HG03439 (cell line): ENCODE data around the gene TMEM255B.
"Not testable (repeated sequence)": the region's sequence is repeated elsewhere in the genome, so short reads cannot be mapped to it uniquely, and the experiment has no call there.

Experiments
- ATAC-seq: cut with Tn5 transposase; IDR thresholded peaks from one replicate; pipeline ENCODE4 v1.9.1; 2021; ENCODE audit warnings: mild to moderate bottlenecking, moderate library complexity; ENCODE audit not compliant: unreplicated experiment

Gene TMEM255B

DNA sequence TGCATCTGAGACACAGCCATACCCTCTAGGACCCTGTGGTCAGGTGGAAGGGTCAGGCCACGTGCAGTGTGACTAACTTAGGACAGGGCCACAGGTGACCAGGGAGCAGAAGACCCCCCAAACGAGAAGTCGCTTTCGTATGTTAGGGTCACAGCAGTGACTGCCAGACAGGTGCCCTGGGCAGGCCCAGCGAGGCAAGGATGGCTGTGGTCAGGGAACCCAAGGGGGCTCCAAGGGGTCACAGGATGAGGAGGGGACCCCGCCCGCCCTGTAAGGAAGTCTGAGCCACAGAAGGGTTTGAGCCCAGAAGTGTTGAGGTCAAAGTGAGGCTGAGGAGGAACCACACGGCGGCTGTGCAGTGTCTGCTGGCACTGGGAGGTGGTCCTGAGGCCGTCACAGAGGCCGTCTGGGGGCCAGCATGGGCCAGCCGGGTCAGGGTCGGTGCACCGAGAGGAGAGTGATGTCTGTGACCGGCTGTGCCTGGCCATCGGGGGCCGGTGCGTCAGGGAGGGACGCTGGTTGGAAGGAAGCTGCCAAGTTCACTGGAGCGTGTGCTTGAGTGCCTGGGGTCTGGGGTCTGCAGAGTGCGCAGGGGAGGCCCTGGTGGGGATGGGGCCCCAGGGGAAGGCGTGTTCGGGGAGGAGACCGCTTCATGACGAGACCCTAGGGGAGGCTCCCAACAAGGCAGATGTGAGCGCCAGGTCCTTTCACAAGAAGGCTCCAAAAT lies 24.8 kb upstream of the TMEM255B start:
- no peak for ATAC-seq

DNA sequence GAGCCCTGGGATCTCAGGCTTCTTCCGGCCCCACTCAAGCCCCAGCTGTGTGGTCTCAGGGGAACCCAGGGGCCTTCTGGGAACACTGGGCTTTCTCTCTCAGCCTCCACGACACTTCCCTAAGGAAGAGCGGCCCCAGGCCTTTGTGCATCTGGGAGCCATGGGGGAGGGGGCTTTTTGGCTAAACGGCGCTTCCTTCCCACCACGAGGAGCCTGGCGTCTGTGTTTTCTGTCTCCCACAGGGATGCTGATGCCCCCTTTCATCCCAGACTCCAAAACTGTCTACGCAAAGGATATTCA lies 24.2 kb upstream of the TMEM255B start:
- ATAC-seq: no peak

DNA sequence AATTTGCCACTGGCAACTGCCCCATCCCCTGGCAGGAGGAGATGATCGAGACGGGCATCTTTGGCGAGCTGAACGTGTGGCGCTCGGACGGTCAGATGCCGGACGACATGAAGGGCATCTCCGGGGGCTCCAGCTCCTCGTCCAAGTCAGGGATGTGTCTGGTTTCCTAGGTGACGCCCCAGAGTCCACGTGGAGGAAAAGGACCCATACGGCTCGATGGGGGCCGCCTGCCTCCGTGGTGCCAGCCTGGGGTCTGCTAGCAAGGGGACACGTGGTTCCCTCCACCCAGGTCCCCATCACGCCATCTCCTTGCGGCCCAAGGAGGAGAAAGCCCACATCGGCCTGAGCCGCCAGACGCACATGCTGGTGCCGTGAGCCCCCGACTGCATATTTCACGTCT lies 23.8 kb upstream of the TMEM255B start:
- no peak for ATAC-seq

DNA sequence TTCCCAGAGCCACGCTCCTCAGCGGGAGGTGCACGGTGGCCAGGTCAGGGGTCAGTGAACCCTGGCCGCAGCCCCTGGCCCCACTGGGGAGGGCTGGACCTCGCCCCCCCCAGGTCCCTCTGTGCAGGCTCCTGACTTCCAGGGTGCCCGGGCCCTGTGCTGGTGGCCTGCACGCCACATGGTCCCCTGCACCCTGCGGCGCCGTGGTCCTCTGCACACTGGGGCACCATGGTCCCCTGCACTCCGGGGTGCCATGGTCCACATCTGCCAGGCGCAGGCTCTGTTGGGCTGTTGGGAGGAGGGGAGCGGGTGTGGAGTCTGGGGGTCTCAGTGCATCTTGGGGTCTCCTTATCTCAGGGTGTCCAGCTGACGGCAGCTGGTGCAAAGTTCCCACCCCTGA lies 23.3 kb upstream of the TMEM255B start:
- no peak for ATAC-seq

DNA sequence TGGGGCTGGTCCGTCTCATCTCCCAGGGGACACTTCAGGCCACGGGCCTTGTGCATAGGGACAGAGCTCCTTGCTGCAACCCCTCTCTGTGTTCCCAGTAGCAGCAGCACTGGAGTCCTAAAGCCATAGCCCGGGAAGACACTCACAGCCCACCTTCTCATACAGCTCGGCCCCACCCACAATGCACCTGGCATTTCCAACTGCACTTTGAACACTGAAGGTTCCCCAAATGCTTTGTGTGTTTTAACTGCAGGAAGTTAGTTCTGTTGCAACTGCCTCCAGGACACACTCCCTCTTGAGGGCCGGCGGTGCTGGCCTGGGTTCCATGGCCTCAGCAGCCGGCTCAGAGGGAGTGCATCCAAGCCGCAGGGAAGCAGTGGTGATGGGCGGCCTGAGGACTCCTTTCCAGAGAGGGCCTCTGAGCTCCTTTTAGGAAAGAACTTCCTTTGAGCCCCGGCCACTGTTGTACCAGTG lies 22.7 kb upstream of the TMEM255B start:
- no peak for ATAC-seq

DNA sequence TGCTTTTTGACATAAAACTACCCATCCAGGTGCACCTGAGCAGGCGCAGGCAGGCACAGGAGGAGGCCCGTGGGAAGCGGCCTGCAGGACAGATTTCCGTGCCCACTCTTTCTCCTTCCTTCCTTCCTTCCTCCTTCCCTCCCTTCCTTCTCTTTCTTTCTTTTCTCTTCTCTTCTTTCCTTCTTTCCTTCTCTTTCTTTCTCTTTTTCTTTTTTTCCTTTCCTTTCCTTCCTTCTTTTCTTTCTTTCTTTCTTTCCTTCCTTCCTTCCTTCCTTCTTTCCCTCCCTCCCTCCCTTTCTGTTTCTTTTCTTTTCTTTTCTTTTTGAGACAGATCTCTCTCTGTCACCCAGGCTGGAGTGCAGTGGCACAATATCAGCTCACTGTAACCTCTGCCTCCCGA lies 21.2 kb upstream of the TMEM255B start:
- ATAC-seq: no peak

DNA sequence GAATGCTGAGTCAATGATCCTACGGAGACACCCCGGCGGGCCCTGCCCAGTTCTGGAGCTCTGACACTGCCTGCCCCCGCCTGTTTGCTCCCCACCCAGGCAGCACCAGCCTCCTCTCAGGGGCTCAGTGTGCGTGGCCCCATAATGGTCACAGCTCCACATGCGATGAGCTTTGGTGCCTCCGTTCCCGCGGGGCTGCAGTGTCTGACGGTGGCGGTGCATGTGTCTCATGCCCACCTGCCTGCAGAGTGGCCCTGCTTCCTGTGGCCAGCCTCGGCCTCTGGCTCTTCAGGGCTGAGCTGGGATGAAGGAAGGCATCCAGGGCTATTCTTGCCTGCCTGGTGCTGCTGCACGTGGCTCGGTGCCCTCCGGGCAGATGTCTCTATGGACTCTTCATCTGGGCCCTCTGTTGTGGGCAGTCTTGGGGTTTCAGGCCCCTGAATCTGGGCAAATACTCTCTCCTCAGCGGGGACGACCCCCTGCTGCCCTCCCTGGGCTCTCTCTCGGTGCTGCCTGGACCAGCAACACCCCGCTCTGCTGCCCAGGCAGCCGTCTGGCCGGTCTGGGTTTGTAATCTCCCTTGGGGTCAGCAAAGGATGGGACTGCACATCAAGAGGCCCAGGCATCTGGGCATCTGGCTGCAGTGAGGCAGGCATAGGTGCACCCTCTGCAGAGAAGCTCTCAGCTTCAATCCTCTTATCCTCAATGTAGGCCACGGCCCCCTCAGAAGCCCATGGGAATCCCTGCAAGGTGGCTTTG lies 19.3 kb upstream of the TMEM255B start:
- ATAC-seq: no peak

DNA sequence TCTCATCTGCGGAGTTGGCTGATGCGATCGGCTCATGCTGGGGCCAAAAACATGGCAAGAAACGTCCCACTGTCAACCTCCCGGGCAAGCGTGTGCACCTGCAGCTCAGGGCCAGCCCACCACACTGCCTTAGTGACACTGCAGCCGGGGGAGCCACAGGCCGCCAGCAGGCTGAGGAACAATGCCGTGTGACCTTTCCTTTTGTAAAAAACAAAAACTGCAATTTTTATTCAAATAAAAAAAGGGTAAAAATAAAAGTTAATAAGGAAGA lies 18.8 kb upstream of the TMEM255B start:
- no peak for ATAC-seq

DNA sequence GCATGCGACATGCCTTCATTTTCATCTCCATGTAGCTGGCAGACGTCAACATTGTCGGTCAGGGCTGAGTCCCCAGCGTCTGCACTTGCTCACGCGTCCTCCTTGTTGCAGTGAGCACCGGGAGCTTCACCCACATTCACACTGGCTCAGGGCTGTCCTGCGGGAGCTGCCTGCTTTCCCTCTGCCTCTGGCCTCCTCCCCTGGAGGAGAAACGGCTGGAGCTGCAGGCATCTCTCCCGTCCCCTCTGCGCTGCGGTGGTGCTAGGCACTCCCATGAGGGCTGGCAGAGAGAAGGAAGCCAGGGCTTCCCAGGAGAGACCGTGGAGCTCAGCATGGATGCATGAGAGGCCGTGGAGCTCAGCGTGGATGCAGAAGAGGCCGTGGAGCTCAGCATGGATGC lies 18.4 kb upstream of the TMEM255B start:
- no peak for ATAC-seq

DNA sequence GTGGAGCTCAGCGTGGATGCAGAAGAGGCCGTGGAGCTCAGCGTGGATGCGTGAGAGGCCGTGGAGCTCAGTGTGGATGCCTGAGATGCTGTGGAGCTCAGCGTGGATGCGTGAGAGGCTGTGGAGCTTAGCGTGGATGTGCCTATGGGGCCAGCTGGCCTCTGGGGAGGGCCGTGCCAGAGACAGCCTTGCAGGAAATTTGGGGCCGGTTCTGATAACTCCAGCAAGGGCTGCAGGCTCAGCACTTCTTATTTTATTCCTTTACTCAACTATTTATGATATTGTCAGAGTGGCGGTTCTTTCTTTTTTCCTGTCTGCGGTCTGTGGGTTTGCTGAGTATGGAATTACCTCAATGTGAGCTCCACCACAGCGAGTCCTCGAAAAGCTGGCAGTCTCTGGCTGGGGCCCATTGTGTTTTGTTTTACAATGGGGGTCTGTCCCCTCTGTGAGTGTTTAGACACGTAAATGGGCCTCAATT lies 17.8 kb upstream of the TMEM255B start:
- no peak for ATAC-seq

DNA sequence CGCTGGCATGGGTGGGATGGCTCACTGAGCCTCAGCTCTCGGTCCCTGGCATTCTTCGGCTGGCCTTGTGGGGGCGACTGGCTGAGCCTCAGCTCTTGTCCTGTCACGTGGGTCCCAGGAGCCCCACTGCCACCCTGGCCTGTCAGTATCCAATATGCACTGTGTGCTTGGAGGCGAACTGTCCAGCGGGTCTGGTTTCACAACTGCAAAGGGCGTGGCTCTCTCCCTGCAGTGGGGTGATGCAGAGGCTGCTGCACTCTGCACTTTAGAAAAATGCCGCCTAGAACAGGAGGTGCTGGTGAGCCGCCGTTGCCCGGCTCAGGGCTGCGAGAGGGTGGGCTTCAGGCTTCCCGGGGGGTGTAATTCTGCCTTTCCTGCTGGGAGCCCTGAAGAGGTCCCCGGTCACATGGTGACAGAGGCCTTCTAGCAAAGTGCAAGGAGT lies 17.0 kb upstream of the TMEM255B start:
- no peak for ATAC-seq

DNA sequence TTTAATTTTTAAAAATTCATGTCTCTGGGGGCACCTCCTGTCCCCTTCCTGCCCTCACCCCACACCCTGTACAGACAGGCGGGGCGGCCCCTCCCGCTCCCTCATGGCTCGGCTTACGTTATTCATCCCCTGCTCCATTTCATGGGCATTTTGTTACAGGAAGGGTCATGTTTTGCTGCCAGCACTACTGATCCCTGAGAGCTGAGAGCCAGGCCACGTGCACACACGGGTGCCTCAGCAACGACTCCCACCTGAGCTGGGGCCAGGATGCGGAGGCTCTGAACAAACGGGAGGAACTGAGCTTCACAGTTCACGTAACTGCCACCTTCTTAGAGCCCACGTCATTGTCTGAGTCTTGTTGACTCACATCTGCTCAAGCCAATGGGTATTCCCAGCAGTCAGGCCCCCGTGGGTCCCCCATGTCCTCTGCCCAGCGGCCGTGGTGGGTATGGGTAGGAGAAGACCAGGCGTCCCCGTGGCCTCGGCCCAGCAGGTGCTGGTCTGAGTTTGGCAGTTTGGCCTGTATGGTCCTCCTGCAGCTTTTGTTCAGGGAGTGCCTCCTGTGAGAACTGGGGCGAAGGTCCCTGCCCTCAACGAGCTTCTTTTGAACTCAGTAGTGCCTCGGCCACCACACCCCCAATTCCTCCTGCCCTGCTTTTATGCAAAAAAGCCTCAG lies 16.4 kb upstream of the TMEM255B start:
- ATAC-seq: no peak

DNA sequence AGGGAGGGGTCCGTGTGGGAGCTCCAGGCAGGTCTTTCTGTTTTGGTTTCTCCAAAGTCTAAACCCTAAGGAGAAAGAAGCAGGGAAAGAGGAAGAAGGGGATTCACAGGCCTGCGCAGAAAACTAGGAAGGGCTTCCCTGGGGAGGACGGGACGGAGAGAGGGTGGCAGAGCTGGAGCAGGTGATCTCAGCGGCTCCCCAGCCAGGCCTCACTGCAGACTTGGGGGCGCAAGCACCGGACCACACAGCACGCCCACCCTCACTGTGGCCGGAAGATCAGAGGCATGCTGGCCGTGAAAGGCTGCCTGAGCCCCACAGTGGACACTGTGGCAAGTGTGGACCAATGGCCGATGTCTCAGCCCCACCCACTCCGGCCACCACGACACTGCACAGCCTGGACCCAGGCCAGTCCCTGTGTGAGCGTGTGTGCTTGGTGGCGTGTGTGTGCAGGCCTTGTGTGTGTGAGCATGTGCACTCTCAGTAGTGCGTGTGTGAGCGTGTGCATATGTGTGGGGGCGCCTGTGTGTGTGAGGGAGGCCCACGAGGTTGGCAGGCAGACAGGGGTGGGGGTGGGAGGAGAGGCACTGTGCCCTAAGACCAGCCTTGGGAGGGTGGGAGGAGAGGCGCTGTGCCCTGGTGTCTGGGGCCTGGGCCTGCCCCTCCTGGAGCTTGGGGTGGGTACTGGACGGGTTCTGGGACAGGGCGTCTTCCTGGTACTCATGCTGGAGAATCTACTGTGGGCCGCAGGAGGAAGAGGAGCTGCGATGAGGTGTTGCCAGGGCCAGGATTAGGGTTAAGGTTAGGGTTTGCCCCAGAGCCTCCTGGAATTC lies 15.4 kb upstream of the TMEM255B start:
- ATAC-seq: no peak

DNA sequence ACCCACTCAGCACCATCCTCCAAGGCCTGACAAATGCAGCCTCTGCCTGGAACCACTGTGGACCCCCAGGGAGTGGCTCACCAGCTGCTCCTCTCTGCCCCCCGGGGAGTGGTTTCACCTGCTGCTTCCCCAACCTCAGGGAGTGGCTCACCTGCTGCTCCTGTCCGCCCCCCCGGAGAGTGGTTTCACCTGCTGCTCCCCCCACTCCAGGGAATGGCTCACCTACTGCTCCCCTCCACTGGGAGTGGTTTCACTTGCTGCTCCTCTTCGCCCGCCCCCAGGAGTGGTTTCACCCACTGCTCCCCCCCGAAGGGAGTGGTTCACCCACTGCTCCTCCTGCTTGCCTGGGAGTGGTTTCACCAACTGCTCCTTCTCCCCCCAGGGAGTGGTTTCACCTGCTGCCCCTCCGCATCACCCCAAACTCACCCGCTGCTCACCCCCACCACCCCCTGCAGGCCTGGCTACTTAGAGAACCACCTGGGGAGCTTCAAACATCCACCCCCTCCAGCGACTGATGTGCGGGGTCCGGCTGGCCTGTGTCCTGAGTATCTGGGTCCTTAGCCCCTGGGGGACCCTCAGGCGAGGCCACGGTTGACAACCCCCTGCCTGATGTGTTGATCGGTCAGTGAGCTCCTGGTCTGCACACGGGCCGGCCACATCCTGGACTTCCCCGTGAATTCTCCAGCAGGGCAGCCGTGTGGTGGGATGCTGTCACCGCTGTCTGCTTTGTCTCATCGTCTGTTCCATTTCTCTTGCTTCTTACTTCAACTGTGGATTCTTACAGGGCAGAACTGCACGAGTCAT lies 14.6 kb upstream of the TMEM255B start:
- ATAC-seq: no peak

DNA sequence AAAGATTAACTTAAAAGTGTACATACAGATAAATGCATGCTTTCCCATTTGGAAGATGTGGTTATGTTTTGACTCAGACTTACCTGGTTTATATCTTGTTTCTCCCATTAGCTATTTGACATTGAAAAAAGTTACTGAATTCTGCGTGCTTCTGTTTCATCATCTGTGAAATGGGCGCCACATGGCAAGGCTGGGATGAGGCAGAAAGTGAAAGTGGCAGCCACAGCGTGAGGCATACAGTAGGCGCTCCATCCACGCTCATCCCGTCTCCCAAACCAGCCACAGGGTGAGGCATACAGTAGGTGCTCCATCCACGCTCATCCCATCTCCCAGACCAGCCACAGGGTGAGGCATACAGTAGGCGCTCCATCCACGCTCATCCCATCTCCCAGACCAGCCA lies 14.0 kb upstream of the TMEM255B start:
- no peak for ATAC-seq

DNA sequence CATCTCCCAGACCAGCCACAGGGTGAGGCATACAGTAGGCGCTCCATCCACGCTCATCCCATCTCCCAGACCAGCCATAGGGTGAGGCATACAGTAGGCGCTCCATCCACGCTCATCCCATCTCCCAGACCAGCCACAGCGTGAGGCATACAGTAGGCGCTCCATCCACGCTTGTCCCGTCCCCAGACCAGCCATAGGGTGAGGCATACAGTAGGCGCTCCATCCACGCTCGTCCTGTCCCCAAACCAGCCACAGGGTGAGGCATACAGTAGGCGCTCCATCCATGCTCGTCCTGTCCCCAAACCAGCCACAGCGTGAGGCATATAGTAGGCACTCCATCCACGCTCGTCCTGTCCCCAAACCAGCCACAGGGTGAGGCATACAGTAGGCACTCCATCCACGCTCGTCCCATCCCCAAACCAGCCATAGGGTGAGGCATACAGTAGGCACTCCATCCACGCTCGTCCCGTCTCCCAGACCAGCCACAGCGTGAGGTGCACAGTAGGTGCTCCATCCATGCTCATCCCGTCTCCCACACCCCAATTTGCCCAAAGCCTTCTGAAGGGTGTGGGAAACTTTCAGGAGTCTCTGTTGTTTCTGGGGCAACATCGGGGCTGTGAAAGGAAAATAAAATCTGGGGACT lies 13.4 kb upstream of the TMEM255B start:
- ATAC-seq: not testable (repeated sequence)

DNA sequence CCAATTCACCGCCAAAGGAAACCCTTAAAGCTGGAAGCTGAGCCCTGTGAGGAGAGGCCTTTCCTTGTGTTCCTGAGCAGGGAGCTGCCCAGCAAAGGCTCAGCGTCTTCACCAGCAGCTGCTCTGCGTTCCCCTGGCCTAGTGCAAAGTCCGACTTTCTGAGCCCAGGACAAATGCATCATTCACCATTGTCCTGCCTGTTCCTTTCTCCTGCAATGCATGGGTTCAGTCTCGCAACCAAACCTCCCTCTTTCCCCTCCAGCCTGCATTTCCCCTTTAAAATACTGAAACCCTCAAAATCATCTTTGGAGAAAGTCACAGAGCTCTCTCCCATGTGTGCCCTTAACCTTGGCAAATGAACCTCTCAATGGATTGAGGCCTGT lies 12.9 kb upstream of the TMEM255B start:
- no peak for ATAC-seq

DNA sequence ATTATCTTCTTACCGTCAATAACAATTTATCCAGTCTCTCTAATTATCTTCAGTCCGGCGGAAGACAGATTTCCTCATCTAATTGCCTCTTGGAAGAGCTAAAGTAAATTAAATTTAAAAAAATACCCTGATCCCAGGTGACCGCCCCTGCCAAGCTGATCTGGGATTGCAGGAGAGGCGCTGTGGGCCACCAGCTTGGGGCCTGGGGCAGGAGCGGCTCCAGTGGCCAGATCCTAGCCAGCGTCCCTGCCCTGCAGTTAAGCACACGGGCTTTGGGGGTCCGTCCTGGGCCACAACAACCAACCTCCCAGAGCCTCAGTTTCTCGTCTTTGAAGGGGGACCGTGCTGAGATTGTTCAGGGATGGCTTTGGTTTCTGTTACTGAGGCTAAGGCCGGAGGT lies 12.4 kb upstream of the TMEM255B start:
- ATAC-seq: no peak

DNA sequence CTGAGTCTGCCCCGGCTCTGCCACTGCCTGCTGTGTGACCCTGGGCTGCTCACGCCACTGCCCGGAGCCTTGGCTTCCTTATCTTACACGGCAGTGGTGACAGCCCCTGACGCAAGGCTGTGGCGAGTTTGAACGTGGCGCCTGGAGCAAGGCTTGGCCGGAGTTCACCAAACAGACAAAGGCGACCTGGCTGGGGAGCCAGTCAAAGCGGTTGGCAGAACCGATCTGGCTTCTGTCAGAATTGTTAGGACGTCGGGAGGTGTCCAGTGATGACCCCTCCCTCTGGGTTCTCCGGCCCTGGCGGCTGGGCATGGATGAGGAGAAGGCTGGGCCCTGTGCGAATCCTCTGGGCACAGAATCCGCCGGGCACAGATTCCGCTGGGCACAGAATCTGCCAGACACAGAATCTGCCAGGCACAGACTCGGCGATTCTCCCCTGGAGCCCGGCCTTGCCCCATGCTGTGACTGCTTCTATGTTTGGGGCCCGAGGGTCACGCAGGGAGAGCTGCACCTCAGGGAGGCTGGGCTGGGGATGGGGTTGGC lies 11.7 kb upstream of the TMEM255B start:
- ATAC-seq: no peak
